Calu3 (cell line): ENCODE data around the gene CAMK1D. TPM values are rescaled to one million over a fixed set of nuclear protein-coding genes. Genes with fewer than 3 reads are reported as not detected.

Experiments used
- BruUV-seq: library from RNA; stranded (reverse); fragments of 400-500 nt; replicated peaks from 2 replicates; lab custom pipeline; 2021; lab: Mats Ljungman, UMichigan
- CTCF ChIA-PET: fragments of 300-600 bp; sonication (Branson Sonifier 250); formaldehyde crosslinking; loops from one replicate; lab custom pipeline; 2022; ENCODE audit warnings: antibody characterized with exemption; lab: Charles Lee
- DNase-seq: peaks from one replicate; pipeline ENCODE4 v3.0.0; 2022
- H3K27ac Mint-ChIP-seq: one replicate; pipeline ENCODE4 v1.8.0; 2022; ENCODE audit warnings: mixed read lengths; ENCODE audit not compliant: unreplicated experiment
- H3K27me3 Mint-ChIP-seq: one replicate; pipeline ENCODE4 v1.8.0; 2022; ENCODE audit warnings: mixed read lengths; ENCODE audit not compliant: unreplicated experiment
- H3K36me3 Mint-ChIP-seq: one replicate; pipeline ENCODE4 v1.8.0; 2022; ENCODE audit warnings: mild to moderate bottlenecking, moderate library complexity, mixed read lengths; ENCODE audit not compliant: insufficient read depth, unreplicated experiment
- H3K4me1 Mint-ChIP-seq: one replicate; pipeline ENCODE4 v1.8.0; 2022; ENCODE audit warnings: mild to moderate bottlenecking, low read depth, mixed read lengths; ENCODE audit not compliant: unreplicated experiment
- H3K4me3 Mint-ChIP-seq: one replicate; pipeline ENCODE4 v1.8.0; 2022; ENCODE audit warnings: mild to moderate bottlenecking, low read depth, moderate library complexity, mixed read lengths; ENCODE audit not compliant: unreplicated experiment
- H3K9me3 Mint-ChIP-seq: one replicate; pipeline ENCODE4 v1.8.0; 2022; ENCODE audit warnings: low read depth, mixed read lengths; ENCODE audit not compliant: unreplicated experiment
- intact Hi-C: fragments of 100-400 bp; cut with micrococcal nuclease; formaldehyde crosslinking; loops from one replicate; pipeline ENCODE4 v1.10.0; 2022; ENCODE audit not compliant: unreplicated experiment
- microRNA-seq: library from miRNA; unstranded; fragments of <30 nt; microRNA quantifications from one replicate; pipeline ENCODE4 v1.2.0, GENCODE V29; 2022
- total RNA-seq: library from RNA; stranded (reverse); gene quantifications from 2 replicates; pipeline ENCODE4 v1.2.3, GENCODE V29; 2022
- TF ChIP-seq, protein P1 (sequence below): fragments of 200-600 bp; IDR thresholded peaks from one replicate; pipeline ENCODE4 v1.8.0; 2022; ENCODE audit warnings: antibody characterized with exemption; ENCODE audit not compliant: unreplicated experiment

CAMK1D gene
- total RNA-seq, 1 experiment from 2014 or later = 2.6 TPM

DNA sequence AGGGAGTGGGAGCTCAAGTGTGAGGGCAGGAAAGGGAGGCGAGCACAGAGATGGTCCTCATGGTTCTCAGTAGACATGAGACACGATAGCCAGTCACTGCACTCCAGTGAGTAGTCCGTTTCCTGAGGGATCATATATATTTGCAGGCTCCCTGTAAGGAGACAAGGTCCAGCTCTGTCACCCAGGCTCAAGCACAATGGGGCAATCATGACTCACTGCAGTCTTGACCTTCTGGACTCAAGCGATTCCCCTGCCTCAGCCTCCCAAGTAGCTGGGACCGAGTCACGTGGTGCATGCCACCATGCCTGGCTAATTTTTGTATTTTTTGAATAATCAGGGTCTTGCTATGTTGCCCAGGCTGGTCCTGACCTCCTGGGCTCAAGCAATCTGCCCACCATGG, 535.5 kb downstream of the CAMK1D start:
- Mint-ChIP-seq H3K4me3 (no peak overlapping the region), H3K9me3 (peaks cover 5% of the 10 kb centered on the region), H3K27ac (no peak overlapping the region), H3K4me1 (no peaks in the 10 kb centered on the region), H3K27me3 (peaks cover 84% of the 10 kb centered on the region), H3K36me3 (no peaks in the 10 kb centered on the region)
- no peak for DNase-seq
- no TSS peak for BruUV-seq
- TF ChIP-seq, protein P1, sequence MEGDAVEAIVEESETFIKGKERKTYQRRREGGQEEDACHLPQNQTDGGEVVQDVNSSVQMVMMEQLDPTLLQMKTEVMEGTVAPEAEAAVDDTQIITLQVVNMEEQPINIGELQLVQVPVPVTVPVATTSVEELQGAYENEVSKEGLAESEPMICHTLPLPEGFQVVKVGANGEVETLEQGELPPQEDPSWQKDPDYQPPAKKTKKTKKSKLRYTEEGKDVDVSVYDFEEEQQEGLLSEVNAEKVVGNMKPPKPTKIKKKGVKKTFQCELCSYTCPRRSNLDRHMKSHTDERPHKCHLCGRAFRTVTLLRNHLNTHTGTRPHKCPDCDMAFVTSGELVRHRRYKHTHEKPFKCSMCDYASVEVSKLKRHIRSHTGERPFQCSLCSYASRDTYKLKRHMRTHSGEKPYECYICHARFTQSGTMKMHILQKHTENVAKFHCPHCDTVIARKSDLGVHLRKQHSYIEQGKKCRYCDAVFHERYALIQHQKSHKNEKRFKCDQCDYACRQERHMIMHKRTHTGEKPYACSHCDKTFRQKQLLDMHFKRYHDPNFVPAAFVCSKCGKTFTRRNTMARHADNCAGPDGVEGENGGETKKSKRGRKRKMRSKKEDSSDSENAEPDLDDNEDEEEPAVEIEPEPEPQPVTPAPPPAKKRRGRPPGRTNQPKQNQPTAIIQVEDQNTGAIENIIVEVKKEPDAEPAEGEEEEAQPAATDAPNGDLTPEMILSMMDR = no peak
- intact Hi-C loops = no loop called here
- CTCF ChIA-PET = no interaction called here

Small RNA genes lying within 50 kb of the gene (microRNA-seq; reads per million reads assigned to microRNA genes)
- gene MIR4480 (not detected), gene MIR4481 (not detected), gene MIR548Q (not detected)

Other genes starting within 250 kb of the CAMK1D start
- 7.0 and 7.4 TPM in 2 replicates for gene SEC61A2, start 219.9 kb upstream of the CAMK1D start, total RNA-seq
- 73.9 and 83.8 TPM in 2 replicates for gene NUDT5, start 153.7 kb upstream of the CAMK1D start, total RNA-seq
- gene CDC123, start 153.4 kb upstream of the CAMK1D start, total RNA-seq = 84.8 and 96.3 TPM in 2 replicates